HG03575 (cell line): ENCODE results near the gene LIX1.
"Not testable (repeated sequence)": the region's sequence is repeated elsewhere in the genome, so short reads cannot be mapped to it uniquely, and the experiment has no call there.

Experiments used
- ATAC-seq: cut with Tn5 transposase; IDR thresholded peaks from one replicate; pipeline ENCODE4 v1.9.1; 2021; ENCODE audit not compliant: unreplicated experiment, insufficient number of reproducible peaks, low FRiP score; ENCODE audit errors: extremely low read depth

The LIX1 gene

DNA sequence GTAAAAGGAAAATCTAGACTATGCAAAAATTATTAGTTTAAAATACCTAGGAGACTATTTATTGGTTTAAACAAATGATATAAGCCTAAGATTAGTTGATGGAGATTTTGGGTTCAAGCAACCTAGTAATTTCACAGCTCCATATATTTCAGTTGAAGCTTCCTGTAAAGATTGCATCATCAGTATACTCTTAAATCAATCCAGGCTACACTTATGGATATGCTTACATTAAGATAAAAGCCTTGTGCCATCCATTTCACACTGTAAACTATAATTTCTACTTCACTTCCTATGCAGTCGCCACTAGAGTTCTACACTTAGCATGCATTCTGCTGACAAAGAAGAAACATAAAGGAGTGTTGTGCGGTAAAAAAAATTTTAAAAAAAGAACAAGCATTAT, 7.3 kb upstream of the LIX1 start:
- ATAC-seq = no peak

- no peak for ATAC-seq
Observed at GRCh38 chr5:97148288-97148687, 5.9 kb upstream of the LIX1 start.

DNA sequence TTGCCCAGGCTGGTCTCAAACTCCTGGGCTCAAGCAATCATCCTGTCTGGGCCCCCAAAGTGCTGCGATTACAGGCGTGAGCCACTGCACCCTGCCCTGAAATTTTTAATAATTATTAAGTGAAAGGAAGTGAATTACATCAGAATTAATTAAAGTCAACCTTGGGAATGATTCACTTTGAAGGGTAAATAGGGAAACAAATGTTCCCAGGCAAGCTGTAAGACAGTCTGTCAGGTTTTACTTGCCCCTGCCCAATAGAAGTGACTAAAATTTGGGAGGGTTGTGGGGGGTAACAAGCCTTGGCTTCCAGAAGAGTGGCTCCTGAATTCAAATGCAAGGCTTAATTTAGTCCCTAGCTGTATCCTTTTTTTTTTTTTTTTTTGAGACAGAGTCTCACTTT, 1.3 kb upstream of the LIX1 start:
- ATAC-seq = no peak

- no peak for ATAC-seq
Observed at GRCh38 chr5:97141539-97141938, 872 bp downstream of the LIX1 start.

GRCh38 chr5:97141031-97141430, 1.4 kb downstream of the LIX1 start:
- no peak for ATAC-seq

DNA sequence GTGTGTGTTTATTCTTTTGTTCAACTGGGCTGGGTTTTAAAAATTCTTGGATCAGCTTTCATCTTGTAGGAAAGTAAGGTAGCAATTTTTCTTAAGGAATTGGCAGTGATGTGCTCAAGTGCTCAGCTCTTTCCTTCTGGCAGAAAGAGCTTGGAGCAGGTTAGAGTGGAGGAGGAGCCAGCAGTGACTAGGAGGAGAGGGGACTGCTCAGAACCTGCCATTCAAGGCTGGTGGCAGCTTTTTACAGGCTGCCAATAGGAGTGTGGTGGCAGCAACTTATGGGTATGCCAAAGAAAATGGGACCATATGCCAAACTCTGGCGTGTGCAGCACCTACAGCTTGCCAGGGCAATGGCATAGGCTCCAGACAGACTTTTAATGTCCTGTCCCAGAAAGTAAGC, 2.2 kb downstream of the LIX1 start:
- ATAC-seq = not testable (repeated sequence)

- no peak for ATAC-seq
Observed at GRCh38 chr5:97136475-97136874, 5.9 kb downstream of the LIX1 start.

- ATAC-seq = no peak
Observed at GRCh38 chr5:97135868-97136267, 6.5 kb downstream of the LIX1 start.

DNA sequence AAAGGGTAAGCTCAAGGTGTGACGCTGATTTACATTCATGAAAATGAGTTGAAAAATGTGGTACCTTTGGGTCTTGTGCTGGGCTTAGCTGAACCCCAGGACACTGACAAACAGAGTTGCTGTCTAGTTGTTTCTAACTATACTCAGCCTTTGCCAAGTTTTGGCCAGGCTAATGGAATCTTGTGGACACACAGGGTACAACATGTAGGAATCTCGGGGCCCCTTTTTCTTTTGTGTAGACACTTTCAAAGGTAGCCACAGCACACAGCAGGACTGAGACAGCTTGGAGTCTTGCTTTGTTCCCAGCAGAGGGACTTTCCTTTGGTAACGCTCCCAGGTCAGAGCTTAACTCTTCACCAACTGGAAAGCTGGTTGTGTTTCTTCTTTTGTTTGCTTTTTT, 7.8 kb downstream of the LIX1 start:
- no peak for ATAC-seq

- ATAC-seq = no peak
Observed at GRCh38 chr5:97133101-97133500, 9.3 kb downstream of the LIX1 start.

DNA sequence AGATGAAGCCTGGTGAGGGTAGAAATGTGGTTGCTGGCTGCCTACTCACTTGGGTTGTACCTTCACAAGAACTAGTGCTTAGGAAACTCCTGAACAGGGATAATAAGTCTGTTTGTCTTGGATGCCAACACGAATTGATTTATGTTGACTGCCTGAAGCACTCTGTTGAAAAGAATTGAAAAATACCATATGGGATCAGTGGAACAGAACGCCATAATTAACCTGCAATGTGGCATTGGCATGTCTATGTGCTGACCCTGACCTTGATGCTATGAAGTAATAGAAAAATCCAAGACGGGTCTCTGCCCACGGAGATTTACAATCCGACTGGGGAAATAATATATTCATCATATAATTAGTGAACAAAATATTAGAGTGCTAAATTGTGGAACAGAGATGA, 10.5 kb downstream of the LIX1 start:
- ATAC-seq = no peak

DNA sequence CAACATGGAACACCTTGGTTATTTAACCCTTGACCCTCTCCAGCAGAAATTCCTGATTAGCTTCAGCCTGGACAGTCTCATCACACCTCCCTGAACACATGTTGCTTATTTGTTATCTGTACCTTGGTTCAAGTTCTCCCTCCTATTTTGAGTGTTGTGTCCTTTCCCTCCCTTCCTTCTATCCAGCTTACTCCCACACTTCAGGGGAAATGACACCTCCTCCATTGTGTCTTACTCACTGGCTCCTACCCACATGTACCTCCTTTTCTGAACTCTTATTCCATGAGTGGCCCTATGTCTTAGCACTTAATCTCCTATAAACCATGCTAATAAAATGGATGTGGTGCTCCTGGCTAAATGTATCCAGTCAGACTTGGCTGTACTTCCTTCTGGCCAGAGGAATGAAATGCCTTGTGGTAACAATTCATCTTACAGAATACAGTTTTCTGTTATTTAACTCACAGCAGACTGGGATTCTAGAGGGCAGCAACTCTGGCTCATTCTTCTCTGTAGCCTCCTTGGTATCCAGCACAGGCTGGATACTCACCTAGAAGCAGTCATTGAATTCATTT, 11.2 kb downstream of the LIX1 start:
- no peak for ATAC-seq

- no peak for ATAC-seq
Observed at GRCh38 chr5:97127727-97128126, 14.7 kb downstream of the LIX1 start.

DNA sequence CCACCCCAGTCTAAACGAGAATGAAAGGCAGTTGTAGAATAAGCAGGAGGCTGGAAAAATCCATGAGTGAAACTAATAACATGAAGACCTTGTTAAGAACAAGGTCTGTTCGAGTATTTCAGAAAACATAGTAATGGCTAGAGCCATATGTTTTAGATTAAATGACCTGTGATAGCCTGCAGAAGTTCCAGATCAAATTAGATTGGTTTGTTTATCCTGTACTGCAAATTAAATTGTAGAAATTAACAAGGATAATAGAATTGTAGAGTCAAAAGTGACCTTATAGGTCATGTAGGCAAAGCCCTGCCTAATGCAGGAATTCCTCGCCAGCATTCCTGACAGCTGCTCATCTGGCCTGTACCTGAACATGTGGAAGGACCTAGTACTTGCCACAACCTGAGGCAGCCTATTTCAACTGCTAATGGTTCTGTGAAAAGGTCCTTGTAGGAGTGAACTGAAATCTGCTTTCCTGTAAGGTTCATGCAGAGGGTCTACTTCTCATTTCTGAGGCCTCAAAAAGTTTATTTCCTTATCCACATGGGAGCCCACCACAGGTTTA, 17.2 kb downstream of the LIX1 start:
- no peak for ATAC-seq

GRCh38 chr5:97124335-97124734, 18.1 kb downstream of the LIX1 start:
- no peak for ATAC-seq

DNA sequence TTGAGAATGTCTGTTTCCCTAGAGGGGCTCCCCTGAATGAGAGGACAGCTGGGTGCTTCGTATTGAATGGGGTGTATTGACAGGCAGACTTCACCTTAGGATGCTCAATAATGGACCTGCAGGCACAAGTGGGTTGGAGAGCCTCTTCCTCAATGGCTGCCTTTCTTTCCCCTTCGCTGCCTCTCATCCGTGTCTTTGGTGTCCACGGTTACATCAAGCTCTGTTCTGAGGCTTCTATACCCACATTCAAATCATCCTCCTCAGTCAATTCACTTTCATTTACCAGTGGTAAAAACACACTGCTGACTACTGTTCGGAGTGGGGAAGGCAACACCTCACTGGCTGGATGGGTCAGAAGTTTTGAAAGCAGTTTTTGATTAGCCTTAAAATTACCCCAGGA, 20.6 kb downstream of the LIX1 start:
- no peak for ATAC-seq

- no peak for ATAC-seq
Observed at GRCh38 chr5:97120195-97120594, 22.2 kb downstream of the LIX1 start.

DNA sequence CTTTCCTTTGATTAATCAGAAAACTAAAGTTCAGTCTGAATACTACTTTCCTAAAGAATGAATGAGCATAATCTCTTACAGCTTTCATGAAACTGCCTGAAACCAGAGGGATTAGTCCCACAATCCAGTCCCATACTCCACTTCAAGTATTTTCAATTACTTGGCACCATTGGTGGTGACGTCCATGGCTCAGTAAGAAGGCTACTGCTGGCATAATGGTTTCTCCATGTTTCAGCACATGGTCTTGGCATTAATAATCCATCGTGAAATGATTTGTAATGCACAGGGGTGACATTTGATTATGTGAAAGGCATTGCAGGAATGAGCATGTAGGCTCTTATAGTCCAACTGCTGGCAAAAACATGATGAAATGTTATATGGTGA, 23.4 kb downstream of the LIX1 start:
- no peak for ATAC-seq

DNA sequence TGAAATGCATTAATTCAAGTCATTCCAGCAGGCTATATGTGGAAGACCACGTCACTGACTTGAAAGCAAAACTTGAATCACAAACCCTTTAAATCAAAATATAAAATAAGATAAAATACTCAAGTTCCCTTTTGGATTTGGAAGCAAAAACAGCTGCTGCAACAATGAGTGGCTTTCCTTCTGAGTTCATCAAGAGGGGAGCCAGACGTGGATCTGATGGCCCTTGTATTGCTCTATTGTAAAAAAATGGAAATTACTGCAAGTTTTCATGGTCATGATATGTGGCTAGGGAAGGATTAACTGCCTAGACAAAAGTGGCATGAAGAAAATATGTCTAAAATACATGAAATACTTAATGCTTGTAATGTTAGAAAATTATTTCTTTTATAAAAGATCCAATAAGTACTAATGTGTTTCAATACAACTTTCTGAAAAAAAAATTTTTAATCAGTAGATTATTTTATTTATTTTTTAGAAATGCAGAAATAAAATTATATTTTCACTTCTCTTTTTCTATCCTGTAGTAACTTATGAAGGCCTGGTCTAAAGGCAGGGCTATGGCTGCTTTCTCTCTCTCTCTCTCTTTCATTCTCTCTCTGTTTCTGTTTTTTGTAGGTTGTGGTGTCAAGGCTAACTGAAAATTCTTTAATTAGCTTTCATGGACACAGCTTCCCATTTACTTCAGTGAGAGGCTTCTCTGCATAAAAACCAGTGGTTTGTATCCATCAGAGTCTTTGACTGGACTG, 24.0 kb downstream of the LIX1 start:
- no peak for ATAC-seq

- no peak for ATAC-seq
Observed at GRCh38 chr5:97115932-97116331, 26.5 kb downstream of the LIX1 start.

DNA sequence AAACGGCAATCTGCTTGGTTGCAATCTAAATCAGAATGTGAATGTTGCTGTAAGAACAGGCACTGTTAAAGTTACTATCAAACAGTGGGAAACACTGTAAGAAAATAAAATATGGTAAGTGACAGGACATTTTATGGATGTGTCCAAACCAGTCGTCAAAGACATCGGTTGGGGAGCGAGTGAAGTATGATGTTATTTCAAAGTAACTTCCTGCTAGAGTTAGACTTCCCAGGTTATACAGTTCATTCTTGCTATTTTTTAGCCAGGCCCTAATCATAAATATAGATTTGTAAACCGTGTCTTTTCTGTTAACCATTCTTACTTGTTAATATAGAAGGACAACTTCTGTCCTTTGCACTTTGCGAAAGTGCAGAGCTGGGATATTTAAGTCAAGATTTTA, 30.2 kb downstream of the LIX1 start:
- no peak for ATAC-seq
